Measurements from ENCODE around the gene PRPH. TPM values are rescaled to one million over a fixed set of nuclear protein-coding genes. Genes with fewer than 3 reads are reported as not detected.
A peak's percentile ranks its signal among the peaks of the same experiment; 100 is the strongest.
"Not testable (repeated sequence)": the region's sequence is repeated elsewhere in the genome, so short reads cannot be mapped to it uniquely, and the experiment has no call there.

PRPH gene
- total and polyA plus RNA-seq, 11 donors, result 0.11 to 0.70 (median 0.40) TPM; not detected in 5

DNA sequence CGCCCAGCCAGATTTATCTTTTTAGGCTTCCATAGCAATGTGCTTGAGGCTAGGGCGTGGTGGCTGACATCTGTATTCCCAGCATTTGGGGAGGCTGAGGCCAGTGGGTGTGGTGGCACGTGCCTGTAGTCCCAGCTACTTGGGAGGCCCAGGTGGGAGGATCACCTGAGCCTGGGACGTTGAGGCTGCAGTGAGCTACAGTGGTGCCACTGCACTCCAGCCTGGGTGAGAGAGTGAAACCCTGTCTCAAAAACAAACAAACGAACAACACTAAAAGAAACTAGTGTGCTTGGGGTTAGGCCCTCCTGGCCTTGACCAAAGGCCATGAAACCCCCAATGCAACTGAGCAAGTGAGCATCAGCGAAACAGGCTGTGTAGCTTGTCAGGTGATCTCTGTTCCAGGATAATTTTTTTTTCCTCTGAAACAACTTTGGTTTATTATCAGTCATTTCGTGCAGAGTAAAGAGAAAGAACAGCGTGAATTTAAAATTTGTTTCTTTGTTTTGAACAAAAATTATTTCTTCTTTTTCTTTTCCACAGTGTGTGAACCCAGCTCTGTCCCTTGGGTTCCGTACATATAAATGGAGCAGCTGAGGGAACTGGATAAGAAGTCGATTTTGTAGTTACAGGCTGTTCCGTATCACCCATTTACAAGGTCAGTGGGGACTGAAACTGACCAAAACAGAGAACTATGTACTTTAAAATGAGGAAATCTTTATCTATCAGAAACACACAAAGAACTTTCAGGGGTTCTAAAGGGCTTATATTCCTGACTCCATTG is 38.9 kb upstream of the PRPH start:
- 81 to 84% (median 83%) methylated on average over 11 of the region's 11 CpGs for WGBS, 4 donors
- Histone ChIP-seq H3K9me3 (no peaks in the 10 kb centered on the region), H3K36me3 (no peaks in the 10 kb centered on the region), H3K27me3 (no peaks in the 10 kb centered on the region), H3K4me3 (no peak overlapping the region), H3K4me1 (peaks cover 0 to 25% (median 3%) of the 10 kb centered on the region in 12 donors), H3K27ac (peak overlapping the region in 3 of 12 donors; percentile 24 to 54 (median 24))
- TF ChIP-seq, protein P1, sequence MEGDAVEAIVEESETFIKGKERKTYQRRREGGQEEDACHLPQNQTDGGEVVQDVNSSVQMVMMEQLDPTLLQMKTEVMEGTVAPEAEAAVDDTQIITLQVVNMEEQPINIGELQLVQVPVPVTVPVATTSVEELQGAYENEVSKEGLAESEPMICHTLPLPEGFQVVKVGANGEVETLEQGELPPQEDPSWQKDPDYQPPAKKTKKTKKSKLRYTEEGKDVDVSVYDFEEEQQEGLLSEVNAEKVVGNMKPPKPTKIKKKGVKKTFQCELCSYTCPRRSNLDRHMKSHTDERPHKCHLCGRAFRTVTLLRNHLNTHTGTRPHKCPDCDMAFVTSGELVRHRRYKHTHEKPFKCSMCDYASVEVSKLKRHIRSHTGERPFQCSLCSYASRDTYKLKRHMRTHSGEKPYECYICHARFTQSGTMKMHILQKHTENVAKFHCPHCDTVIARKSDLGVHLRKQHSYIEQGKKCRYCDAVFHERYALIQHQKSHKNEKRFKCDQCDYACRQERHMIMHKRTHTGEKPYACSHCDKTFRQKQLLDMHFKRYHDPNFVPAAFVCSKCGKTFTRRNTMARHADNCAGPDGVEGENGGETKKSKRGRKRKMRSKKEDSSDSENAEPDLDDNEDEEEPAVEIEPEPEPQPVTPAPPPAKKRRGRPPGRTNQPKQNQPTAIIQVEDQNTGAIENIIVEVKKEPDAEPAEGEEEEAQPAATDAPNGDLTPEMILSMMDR (IDR thresholded peaks at IDR 0.05), result no peak
- no peak for TF ChIP-seq POLR2A (IDR thresholded peaks at IDR 0.05)
- DNase-seq, result no peak
- peak in 2 of 4 donors; percentile 37 to 42 for ATAC-seq
- intact Hi-C loops (cut with DNase I), result no loop called here

DNA sequence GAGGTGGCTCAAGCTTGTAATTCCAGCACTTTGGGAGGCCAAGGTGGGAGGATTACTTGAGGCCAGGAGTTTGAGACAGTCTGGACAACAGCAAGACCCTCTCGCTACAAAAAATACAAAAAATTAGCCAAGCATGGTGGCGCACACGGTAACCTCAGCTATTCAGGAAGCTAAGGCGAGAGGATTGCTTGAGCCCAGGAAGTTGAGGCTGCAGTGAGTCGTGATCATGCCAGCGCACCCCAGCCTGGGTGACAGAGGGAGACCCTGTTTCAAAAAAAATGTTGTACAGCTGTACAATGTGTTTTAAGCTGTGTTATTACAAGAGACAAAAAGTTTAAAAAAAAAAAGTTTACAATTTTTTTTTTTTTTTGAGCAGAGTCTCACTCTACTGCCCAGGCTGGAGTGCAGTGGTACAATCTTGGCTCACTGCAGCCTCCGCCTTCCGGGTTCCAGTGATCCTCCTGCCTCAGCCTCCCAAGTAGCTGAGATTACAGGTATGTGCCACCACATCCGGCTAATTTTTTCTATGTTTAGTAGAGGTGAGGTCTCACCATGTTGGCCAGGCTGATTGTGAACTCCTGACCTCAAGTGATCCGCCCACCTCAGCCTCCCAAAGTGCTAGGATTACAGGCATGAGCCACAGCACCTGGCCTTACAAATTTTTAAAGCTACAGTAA is 37.3 kb upstream of the PRPH start:
- H3K4me3 ChIP-seq; H3K27me3 ChIP-seq; H3K36me3 ChIP-seq; H3K9me3 ChIP-seq; DNase-seq; H3K27ac ChIP-seq; intact Hi-C loops (cut with DNase I); ATAC-seq: not testable (repeated sequence)
- peaks cover 0 to 33% (median 3%) of the 10 kb centered on the region in 12 donors for H3K4me1 ChIP-seq
- 90 to 94% (median 92%) methylated on average over 10 of the region's 10 CpGs for WGBS, 4 donors

DNA sequence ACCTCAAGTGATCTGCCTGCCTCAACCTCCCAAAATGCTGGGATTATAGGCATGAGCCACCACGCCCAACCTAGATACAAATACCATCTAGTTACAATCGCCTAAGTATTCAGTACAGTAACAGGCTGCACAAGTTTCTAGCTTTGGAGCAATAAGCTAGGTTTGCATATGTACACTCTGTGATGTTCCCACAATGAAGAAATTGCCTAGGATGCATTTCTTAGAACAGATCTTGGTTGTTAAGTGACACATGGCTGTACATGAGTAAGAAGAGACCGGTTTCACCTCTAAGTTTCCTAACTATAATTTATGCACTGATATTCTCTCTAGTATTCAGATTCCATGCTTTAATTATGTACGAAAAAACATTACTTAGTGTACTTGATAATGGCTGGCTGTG is 35.5 kb upstream of the PRPH start:
- 84 to 90% (median 89%) methylated on average over 4 of the region's 4 CpGs for WGBS, 4 donors
- H3K4me3 ChIP-seq, result no peak overlapping the region
- TF ChIP-seq POLR2A (IDR thresholded peaks at IDR 0.05), result no peak
- TF ChIP-seq, protein P1 (IDR thresholded peaks at IDR 0.05), result no peak
- no peaks in the 10 kb centered on the region for H3K9me3 ChIP-seq
- H3K27me3 ChIP-seq, result no peaks in the 10 kb centered on the region
- ATAC-seq, result no peak
- H3K4me1 ChIP-seq, result peaks cover 0 to 49% (median 5%) of the 10 kb centered on the region in 12 donors
- H3K27ac ChIP-seq, result peak overlapping the region in 1 of 12 donors; percentile 42
- DNase-seq, result no peak
- peaks cover 0 to 6% (median 0%) of the 10 kb centered on the region in 9 donors for H3K36me3 ChIP-seq
- intact Hi-C loops (cut with DNase I), result no loop called here

DNA sequence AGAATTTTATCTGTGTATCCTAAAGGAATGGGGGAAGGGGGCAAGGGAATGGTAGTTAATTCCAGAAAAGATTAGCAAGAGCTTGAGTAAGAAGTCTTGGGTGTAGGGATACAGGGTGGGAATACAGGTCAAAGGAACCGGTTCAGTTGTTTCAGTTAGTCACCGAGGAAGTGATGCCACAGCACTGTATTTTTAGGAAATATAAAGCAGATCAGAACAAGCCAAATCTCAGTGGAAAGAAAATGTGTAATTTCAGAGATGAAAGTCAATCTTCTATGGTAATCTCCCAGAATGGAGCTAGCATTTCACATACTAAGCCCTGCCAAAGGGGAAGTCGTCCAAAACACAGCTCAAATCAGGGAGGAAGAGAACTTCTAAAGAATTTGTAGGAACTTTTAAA is 34.8 kb upstream of the PRPH start:
- 49 to 59% (median 53%) methylated on average over 3 of the region's 3 CpGs for WGBS, 4 donors
- Histone ChIP-seq H3K27me3 (no peaks in the 10 kb centered on the region), H3K4me1 (peaks cover 0 to 49% (median 5%) of the 10 kb centered on the region in 12 donors), H3K36me3 (peaks cover 0 to 6% (median 0%) of the 10 kb centered on the region in 9 donors), H3K9me3 (no peaks in the 10 kb centered on the region), H3K27ac (peak overlapping the region in 5 of 12 donors; percentile 4 to 51 (median 14)), H3K4me3 (no peak overlapping the region)
- DNase-seq, result no peak
- intact Hi-C loops (cut with DNase I), result no loop called here
- ATAC-seq, result no peak
- TF ChIP-seq, protein P1 (IDR thresholded peaks at IDR 0.05), result no peak

Measured in heart left ventricle (tissue), 16 donors.